Omental fat pad (tissue), 4 donors: ENCODE data around the gene AKAP12. TPM values are rescaled to one million over a fixed set of nuclear protein-coding genes. Genes with fewer than 3 reads are reported as not detected.

Experiments used
- ATAC-seq: fragments of 150-250 bp; one replicate; pipeline ENCODE4 v1.9.1; 2016; ENCODE audit warnings: mild to moderate bottlenecking, moderate library complexity; ENCODE audit not compliant: low FRiP score
- DNase-seq: peaks from one replicate; pipeline ENCODE4 v3.0.0-alpha.2; 2019; ENCODE audit warnings: low spot score
- total RNA-seq, 4 donors: library from RNA; depleted of rRNA; stranded (reverse); fragments of >200 nt; gene quantifications; one replicate each; pipeline ENCODE4 v1.1.0, GENCODE V29; 2016
- TF ChIP-seq, protein P1 (sequence below), 3 donors: fragments of 450-650 bp; IDR thresholded peaks; one replicate each; pipeline ENCODE4 v1.5.1; 2016 to 2017; ENCODE audit warnings: antibody characterized with exemption in 3 of 3, mild to moderate bottlenecking in 3 of 3, moderate library complexity in 2 of 3

The AKAP12 gene
- total RNA-seq, 4 donors from 2014 or later: 151 to 488 (median 216) TPM

DNA sequence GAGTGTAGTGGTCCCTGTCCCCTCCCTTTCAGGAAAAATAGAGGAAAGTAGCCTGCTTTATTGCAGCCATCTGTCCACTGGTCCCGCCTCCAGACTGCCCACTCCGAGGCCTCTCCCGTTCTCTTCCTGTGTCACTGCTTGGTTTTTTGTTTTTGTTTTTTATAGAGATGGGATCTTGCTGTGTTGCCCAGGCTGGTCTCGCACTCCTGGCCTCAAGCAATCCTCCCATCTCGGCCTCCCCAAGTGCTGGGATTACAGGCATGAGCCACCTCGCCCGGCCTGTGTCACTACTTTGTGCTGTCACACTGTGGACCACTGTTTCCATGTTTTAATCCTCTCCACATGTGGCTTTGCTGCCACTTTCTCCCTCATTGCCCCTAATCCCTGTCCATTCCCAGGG lies 80.4 kb downstream of the AKAP12 start:
- ATAC-seq (no peak), DNase-seq (no peak)
- TF ChIP-seq, protein P1, sequence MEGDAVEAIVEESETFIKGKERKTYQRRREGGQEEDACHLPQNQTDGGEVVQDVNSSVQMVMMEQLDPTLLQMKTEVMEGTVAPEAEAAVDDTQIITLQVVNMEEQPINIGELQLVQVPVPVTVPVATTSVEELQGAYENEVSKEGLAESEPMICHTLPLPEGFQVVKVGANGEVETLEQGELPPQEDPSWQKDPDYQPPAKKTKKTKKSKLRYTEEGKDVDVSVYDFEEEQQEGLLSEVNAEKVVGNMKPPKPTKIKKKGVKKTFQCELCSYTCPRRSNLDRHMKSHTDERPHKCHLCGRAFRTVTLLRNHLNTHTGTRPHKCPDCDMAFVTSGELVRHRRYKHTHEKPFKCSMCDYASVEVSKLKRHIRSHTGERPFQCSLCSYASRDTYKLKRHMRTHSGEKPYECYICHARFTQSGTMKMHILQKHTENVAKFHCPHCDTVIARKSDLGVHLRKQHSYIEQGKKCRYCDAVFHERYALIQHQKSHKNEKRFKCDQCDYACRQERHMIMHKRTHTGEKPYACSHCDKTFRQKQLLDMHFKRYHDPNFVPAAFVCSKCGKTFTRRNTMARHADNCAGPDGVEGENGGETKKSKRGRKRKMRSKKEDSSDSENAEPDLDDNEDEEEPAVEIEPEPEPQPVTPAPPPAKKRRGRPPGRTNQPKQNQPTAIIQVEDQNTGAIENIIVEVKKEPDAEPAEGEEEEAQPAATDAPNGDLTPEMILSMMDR (IDR thresholded peaks at IDR 0.05): no peak

DNA sequence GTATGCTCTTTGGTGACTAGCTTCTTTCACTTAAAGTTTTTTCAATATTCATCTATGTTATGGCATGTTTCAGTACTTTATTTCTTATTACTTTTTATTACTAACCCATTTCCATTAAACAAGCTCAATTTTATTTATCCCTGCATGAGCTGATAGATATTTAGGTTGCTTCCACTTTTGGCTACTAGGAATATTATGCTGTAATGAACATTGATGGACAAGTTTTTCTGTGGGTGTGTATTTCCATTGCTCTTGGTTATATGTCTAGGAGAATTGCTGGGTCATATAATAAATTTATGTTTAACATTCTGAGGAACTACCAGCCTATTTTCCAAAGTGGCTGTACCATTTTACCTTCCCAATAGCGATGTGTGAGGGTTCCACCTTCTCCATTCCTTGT lies 81.7 kb downstream of the AKAP12 start:
- TF ChIP-seq, protein P1 (IDR thresholded peaks at IDR 0.05): no peak
- DNase-seq (no peak), ATAC-seq (no peak)

DNA sequence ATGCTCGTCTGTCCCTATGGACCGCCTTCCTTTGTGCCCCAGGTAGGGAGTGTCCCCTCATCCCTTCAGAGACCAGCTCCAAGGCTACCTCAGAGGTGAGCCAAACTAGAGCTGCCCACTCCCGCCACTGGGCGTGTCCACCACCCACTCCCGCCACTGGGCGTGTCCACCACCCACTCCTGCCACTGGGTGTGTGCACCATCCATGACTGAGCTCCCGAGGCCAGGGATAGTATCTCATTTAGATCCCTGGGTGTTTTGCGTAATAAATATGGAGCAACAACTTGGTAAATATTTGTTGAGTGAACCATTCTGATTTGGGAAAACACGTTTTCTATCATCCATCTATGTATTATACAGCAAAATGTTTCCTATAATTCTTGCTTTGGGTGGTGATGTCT lies 82.8 kb downstream of the AKAP12 start:
- DNase-seq: no peak
- TF ChIP-seq, protein P1 (IDR thresholded peaks at IDR 0.05): no peak
- no peak for ATAC-seq

DNA sequence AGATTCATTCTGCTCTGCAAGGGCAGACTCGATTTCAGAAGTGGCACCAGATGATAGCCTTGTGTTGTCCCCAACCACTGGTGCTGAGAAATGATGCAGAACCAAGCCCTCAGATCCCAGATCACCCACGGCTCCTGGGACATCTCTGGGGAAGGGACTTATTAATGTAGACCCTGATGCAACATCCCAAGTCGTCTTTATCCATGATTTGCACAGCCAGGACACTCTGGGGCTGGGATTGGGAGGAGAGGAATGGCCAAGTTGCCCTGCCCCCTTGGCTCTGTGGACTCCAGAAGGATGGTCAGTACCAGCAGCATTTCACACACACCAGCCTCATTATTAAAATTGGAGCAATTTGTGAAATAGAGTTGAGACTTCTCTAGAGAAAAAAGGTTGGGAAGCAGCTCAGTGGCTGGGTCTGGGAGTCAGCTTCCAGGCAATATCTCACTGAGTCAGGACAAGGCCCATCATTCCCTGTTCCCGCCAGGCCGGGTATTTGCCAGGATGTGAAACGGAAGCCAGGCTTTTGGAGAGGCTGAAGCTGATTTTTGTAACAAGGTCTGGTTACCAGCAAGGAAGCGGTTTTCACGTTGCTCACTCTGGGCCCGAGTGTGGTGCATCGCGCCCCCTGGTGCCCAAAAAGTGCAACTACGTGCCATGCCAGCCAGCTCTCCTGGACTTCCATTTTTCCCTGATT lies 84.2 kb downstream of the AKAP12 start:
- peak; percentile 74 for DNase-seq
- TF ChIP-seq, protein P1 (IDR thresholded peaks at IDR 0.05): peak in 2 of 3 donors; percentile 86 to 94
- ATAC-seq: peak; percentile 93

DNA sequence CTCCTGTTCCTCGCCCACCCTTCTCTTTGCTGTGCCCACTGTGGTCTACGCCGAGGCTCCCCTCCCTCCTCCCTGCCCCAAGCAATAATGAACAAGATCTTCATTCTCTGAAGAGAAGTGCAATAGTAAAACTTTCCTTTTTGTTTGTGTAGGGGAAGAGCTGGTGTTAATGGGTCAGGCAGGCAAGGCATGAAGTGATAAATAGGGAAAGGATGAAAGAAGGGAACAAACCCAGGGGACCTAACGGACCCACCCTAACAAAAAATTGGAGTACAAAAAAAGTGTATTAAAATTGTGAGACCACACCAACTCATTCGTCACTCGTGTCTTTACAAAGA lies 84.7 kb downstream of the AKAP12 start:
- ATAC-seq: no peak
- TF ChIP-seq, protein P1 (IDR thresholded peaks at IDR 0.05): no peak

DNA sequence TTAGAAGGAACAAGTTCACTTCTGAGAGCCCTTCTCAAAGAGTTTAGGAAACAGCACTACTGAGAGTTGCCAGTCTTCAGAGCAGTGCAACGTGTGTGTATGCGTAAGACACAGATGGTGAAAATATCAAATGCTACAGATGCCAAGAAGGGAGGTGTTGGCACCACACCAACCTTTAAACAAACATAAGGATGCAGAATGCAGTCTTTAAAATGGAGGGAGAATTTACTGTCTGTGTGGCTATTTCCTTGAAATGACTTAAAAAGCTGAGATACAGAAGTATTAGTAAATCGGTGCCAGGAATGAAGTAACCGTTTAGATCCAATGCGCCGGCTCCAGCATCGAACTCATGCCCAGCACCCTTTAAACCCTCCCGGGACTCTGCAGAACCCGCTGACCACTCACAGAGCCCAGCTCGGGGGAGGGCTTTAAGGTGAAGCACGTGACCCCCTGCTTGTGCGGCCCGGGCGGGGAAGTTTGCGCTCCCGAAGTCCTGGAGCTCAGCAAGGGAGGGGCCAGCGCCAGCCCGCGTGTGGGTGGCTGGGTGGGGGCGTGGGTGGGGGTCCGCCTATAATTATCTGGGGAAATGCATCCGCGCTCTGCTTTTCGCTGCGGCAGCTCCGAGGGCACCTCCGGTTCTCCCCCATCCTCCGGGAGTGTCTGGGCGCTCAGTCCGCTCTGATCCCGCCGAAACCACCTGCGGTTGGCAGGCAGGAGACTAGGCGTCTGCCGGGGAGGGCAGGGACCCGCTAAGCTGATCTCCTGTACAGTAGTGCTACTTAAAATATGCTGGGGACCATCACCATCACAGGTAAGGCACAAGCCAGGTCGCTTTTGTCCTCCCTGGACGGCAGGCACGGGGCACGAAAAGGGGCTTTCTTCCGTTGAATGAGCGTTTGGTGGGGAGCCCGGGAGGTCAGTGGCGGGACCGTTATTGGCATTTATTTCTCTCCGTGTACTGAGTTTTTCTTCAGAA lies 85.6 kb downstream of the AKAP12 start:
- peak; percentile 65 for DNase-seq

More for the DNA sequence above, 84.7 kb downstream of the AKAP12 start:
- DNase-seq: no peak

More for the DNA sequence above, 85.6 kb downstream of the AKAP12 start:
- TF ChIP-seq, protein P1 (IDR thresholded peaks at IDR 0.05): no peak
- ATAC-seq: peak; percentile 74
